Ectodermal cell (in vitro differentiated cells): Measurements from ENCODE around the gene USP49.
"Not testable (repeated sequence)": the region's sequence is repeated elsewhere in the genome, so short reads cannot be mapped to it uniquely, and the experiment has no call there.

Experiments
- H3K27ac ChIP-seq: 2 replicates; pipeline ENCODE4 v1.7.0; 2013; ENCODE audit warnings: mild to moderate bottlenecking, low read depth, low read length; ENCODE audit not compliant: insufficient read depth, poor library complexity, severe bottlenecking
- H3K27me3 ChIP-seq: 2 replicates; pipeline ENCODE4 v1.7.0; 2013; ENCODE audit warnings: mild to moderate bottlenecking, low read length; ENCODE audit not compliant: insufficient read depth, control insufficient read depth, poor library complexity, severe bottlenecking
- H3K36me3 ChIP-seq: one replicate; pipeline ENCODE4 v1.7.0; 2013; ENCODE audit warnings: low read length; ENCODE audit not compliant: control insufficient read depth, insufficient read depth
- H3K4me1 ChIP-seq: one replicate; pipeline ENCODE4 v1.7.0; 2013; ENCODE audit warnings: low read length; ENCODE audit not compliant: control insufficient read depth, insufficient read depth
- H3K4me3 ChIP-seq: 2 replicates; pipeline ENCODE4 v1.7.0; 2013; ENCODE audit warnings: low read depth, low read length, control low read depth; ENCODE audit not compliant: insufficient read depth
- H3K9me3 ChIP-seq: 2 replicates; pipeline ENCODE4 v1.7.0; 2013; ENCODE audit warnings: mild to moderate bottlenecking, low read length, moderate library complexity; ENCODE audit not compliant: control insufficient read depth
- WGBS, 2 experiments: methylation state at CpG; one replicate each; pipeline ENCODE4 v1.1.7; 2013; ENCODE audit warnings: missing lambda C conversion rate in 2 of 2; 5-methylcytosine and 5-hydroxymethylcytosine counted together

USP49 gene

DNA sequence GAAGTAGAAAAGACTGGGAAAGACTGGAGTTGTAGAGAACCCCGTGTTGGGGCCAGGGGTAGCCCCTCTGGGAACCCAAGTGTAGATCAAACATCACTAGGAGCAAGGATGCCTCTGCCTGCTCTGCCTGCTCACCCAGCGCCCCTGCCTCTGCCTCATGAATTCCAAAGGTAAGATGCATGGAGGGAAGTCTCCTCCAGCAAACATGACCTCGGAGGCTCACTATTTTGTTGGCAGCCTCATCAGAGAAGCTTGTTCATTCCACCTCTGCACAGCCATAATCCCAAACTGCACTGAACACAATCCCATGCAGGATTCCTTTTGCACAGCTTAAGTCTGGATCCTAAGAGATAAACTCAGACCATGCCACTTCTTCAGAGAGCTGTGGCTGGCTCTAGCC lies 120.3 kb downstream of the USP49 start:
- H3K9me3 ChIP-seq = no peaks in the 10 kb centered on the region
- H3K4me1 ChIP-seq = peaks cover 5% of the 10 kb centered on the region
- 92 to 95% methylated on average over 3 of the region's 3 CpGs for WGBS, 2 experiments
- H3K27me3 ChIP-seq = no peaks in the 10 kb centered on the region
- no peak overlapping the region for H3K4me3 ChIP-seq
- H3K27ac ChIP-seq = no peak overlapping the region
- H3K36me3 ChIP-seq = peaks cover 19% of the 10 kb centered on the region

DNA sequence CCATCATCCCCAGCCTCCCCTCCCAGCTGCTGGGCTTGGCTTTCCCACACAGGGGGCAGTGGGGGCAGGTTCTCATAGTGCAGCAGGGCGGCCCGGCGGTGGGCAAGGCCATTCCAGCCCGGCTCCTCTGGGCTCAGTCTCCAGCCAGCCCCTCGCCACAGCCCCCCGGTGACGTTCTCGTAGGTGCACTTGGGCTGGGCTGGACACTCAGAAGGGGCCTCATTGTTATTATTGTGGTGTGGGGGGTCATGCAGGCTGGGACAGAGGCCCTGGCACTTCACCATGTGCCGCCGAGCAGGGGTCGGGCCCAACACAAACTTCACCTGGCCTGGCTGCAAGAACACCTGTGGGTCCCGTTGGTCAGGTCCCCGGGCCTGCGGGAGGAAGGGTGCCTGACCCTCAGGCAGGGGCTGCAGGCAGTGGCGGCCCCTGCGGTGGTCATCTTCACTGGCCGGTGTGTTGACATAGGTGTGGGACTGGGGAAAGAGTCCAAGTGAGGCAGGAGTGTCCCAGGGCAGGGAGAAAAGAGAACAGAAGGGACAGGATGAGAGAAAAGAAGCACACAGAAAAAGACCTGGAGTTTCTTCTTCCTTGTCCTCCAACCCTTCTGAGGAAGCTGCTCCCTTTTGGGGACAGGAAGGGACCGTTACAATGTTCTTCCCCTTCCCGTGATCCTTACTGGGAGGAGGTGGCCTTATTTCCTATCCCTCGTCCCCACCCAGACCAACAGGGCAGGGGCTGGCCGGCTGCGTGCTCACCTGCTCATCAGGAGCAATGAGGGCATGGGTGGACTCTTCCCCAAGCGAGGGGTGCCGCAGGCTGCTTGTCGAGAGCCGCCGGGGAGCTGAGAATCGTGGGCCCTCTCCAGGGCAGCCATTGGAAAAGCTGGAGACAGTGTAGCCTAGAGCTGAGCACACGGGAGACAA lies 123.9 kb downstream of the USP49 start:
- Histone ChIP-seq H3K27ac (no peak overlapping the region), H3K4me3 (no peak overlapping the region), H3K4me1 (no peaks in the 10 kb centered on the region), H3K36me3 (peaks cover 19% of the 10 kb centered on the region), H3K27me3 (no peaks in the 10 kb centered on the region), H3K9me3 (no peaks in the 10 kb centered on the region)
- WGBS, 2 experiments = 91 to 95% methylated on average over 29 of the region's 29 CpGs

DNA sequence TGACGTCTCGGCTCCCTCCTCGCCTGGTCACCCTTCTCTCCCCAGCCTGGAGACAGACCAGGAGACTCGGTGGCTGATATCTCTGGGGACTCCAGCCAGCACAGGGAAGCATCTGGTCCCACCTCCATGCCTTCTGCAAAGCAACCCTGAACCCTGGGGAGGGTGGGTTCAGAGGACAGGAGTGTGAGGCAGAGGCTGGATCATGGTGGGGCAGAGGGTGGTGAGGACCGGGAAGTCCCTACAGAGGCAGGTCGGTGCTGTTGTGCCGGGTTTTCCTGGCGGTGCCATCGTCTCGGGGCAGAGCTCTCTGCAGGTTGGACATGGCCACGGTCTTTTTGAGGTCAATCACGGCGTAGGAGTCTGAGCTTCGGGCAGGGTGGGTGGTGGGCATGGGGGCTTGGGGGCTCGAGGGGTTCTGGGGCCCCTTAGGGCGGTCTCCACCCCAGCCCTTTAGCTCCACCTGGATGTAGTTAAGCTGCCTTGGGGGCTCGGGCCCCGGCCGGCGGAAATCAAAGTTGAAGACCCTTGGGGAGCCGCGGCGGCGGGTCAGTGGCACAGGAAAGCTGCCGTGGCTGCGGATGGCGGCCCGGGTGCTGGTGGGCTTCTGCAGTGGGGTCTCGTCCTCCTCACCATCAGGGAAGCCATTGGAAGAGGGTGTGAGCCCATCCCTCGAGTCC lies 124.7 kb downstream of the USP49 start:
- Histone ChIP-seq H3K4me1 (no peaks in the 10 kb centered on the region), H3K4me3 (no peak overlapping the region), H3K36me3 (peaks cover 19% of the 10 kb centered on the region), H3K27ac (no peak overlapping the region), H3K27me3 (no peaks in the 10 kb centered on the region), H3K9me3 (no peaks in the 10 kb centered on the region)
- 94 to 96% methylated on average over 30 of the region's 30 CpGs for WGBS, 2 experiments

DNA sequence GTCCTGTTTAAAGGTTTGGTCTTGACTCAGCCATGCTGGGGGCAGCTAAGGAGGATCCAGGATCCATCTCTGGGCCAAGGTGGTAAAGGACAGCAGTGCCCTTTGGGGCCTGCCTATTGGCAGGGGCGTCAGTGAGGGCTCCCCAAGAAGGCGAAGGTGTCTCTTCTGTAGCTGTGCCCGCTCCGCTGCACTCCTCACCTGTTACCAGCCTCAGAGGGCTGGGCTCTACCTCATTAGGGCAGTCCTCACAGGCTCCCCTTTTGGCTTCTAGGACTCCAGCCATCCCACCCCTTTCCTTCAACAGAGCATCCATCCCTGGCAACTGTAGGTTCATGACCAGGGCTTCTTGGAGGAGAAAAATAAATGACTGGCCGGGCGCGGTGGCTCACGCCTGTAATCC lies 125.8 kb downstream of the USP49 start:
- Histone ChIP-seq H3K4me1 (no peaks in the 10 kb centered on the region), H3K9me3 (no peaks in the 10 kb centered on the region), H3K36me3 (peaks cover 8% of the 10 kb centered on the region), H3K4me3 (no peak overlapping the region), H3K27me3 (no peaks in the 10 kb centered on the region), H3K27ac (no peak overlapping the region)
- 90 to 95% methylated on average over 8 of the region's 8 CpGs for WGBS, 2 experiments

DNA sequence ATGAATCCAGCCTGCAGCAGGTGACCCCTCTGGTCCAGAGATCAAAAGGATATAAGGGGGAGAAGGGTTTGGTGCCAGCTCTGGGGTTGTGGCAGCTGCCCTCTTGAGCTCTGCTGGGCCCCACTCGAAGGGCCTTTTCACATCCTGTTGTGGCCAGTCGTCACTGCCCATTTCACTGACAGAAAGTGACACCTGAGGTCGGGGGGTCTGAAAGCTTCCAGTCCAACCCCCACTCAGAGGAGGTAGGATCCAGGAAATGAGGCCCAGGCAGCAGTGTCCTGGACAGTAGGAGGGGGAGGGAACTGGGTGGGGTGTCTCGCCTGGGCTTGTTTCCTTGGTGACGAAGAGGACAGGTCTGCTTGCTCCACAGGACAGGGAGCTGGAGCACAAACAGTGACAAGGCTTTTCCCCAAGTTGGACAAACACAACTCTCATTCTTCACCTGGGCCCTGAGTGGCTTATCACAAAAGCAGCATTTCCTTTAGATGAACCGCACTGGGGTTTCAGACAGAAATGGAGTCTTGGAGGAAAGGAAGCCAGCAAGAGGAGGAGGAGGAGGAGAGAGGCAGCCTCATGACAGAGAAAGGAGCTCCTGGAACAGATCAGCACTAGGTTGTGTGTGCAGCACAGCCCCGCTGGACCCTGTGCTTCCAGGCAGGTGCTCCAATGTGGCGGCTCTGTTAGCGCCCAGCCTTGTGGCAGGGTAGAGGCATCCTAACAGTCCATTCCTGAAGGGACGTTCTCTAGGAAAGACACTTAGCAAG lies 126.4 kb downstream of the USP49 start:
- peaks cover 8% of the 10 kb centered on the region for H3K36me3 ChIP-seq
- no peak overlapping the region for H3K27ac ChIP-seq
- no peaks in the 10 kb centered on the region for H3K27me3 ChIP-seq
- WGBS, 2 experiments = 87 to 89% methylated on average over 10 of the region's 10 CpGs
- H3K4me1 ChIP-seq = no peaks in the 10 kb centered on the region
- H3K4me3 ChIP-seq = no peak overlapping the region
- no peaks in the 10 kb centered on the region for H3K9me3 ChIP-seq

DNA sequence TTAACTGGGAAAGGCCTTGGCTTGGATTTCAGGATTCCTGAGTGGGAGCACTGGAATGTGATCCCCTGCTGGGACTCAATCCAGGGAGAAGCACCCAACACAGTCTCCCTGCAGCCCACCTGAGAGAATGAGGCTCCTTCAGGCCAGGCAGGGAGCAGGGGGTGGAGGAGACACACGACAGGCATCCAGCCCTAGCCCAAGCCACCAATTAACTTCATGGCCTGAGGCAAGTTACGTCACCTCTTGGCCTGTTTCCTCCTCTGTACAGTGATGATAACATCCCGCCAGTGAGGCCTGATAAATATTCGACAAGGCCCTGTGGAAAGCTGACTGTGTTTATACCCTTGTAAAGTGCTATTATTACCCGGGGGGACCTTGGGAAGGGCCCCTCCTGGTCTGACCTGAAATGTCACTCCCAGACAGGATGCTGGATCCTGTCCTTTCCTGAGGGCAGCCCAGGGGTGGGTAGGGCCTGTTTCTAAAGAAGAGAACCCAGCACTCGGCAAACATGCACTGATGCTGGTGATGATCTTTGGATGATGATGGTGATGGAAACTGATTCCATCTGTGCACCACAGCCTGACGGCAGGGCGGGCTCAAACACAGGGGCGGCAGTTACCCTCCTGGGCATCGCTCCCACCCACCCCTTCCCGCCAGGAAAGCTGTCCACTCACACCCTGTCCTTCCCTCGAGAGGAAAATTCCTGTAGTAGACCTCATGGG lies 127.9 kb downstream of the USP49 start:
- Histone ChIP-seq H3K27ac (no peak overlapping the region), H3K36me3 (peaks cover 3% of the 10 kb centered on the region), H3K27me3 (no peaks in the 10 kb centered on the region), H3K9me3 (no peaks in the 10 kb centered on the region), H3K4me3 (no peak overlapping the region), H3K4me1 (no peaks in the 10 kb centered on the region)
- 86% methylated on average over 12 of the region's 12 CpGs for WGBS, 2 experiments

DNA sequence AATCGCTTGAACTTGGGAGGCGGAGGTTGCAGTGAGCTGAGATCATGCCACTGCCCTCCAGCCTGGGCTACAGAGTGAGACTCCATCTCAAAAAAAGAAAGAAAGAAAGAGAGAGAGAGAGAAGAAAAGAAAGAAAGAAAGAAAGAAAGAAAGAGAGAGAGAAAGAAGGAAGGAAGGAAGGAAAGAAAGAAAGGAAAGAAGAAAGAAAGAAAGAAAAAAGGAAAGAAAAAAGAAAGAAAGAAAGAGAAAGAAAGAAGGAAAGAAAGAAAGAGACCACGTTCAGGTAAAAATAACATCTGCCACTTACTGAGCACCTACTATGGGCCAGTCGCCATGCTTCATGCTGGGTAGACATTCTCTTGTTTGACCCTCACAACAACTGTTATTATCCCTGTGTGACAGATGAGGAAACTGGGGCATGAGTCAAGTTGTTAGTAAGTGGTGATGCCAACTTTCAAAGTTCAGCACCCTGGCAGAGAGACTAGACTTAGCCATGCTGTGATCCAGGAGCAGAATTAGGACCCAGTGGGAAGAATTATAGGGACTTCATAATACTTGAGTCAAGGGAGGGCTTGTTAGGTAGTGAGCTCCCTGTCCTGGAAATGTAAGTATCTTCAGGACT lies 129.0 kb downstream of the USP49 start:
- not testable (repeated sequence) for H3K4me1 ChIP-seq, H3K9me3 ChIP-seq, H3K36me3 ChIP-seq, H3K27me3 ChIP-seq, H3K27ac ChIP-seq, H3K4me3 ChIP-seq
- 93 to 94% methylated on average over 4 of the region's 4 CpGs for WGBS, 2 experiments

DNA sequence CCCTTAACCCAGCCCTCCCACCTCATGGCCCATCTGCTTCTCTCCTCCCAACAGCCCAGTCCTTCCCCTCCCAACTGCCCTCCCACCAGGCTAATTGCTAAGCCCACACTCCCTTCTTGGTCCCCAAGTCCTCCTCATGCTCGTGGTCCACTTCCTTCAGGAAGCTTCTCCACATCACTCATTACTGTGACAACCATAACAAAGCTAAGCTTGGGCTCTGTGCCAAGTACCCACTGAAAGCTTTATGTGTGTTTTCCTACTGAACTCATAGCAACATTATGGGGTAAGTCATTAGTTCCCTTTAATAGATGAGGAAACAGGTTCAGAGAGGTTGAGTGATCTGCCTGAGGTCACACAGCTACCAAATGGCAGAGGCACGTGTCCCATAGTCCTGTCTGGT lies 131.7 kb downstream of the USP49 start:
- WGBS, 2 experiments = 77 to 84% methylated on average over 2 of the region's 2 CpGs

DNA sequence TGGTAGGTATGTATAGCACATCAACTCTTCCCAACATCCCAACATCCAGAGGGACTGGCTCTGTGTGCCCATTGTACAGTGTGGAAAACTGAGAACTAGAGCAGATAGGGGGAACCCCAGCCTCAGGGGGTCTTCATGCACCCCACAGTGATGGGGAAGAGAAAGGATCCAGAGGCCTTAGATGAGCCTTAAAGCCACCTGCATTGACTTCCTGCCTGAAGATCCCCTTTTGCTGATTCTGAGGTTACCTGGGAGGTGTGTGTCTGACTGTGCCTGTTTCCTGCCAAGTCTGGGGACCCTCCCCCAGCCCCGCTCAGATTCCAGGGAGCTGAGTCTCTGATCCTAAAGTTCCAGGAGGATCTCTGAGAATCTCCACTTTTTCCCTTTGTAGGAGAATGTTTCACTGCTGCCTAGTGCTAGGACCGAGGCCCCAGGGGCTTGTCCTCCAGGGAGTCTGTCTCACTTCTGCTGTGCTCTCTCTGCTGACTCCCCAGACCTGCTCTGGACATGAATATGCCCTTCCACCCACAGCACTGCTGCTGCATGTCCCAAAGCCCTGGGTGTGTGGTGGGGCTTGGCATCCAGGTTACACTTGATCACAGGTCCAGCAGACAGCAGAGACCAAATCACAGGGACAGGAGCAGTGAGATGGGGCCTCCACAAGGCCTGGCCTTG lies 135.1 kb downstream of the USP49 start:
- Histone ChIP-seq H3K27me3 (no peaks in the 10 kb centered on the region), H3K9me3 (no peaks in the 10 kb centered on the region), H3K27ac (no peak overlapping the region), H3K36me3 (no peaks in the 10 kb centered on the region), H3K4me1 (no peaks in the 10 kb centered on the region), H3K4me3 (no peak overlapping the region)
- WGBS, 2 experiments = 83 to 92% methylated on average over 2 of the region's 2 CpGs

More for the DNA sequence above, 131.7 kb downstream of the USP49 start:
- Histone ChIP-seq H3K9me3 (no peaks in the 10 kb centered on the region), H3K4me1 (no peaks in the 10 kb centered on the region), H3K27me3 (no peaks in the 10 kb centered on the region), H3K27ac (no peak overlapping the region), H3K4me3 (no peak overlapping the region), H3K36me3 (no peaks in the 10 kb centered on the region)
